ENCODE data around the gene CACNB4.

GRCh38 chr2:151959238-151959637 lies 139.6 kb downstream of the CACNB4 start:
- TF ChIP-seq POLR2A (IDR thresholded peaks at IDR 0.05) (no peak), CTCF (IDR thresholded peaks at IDR 0.05) (no peak)

Measured in prostate gland (tissue), 2 donors.